BLaER1 treated with 17β-estradiol and CSF1 and Interleukin-3, amounts not matched to agents 10 nM and 100 nM (cell line): ENCODE results near the gene AWAT2.
A peak's percentile ranks its signal among the peaks of the same experiment; 100 is the strongest.

Experiments
- H3K27ac ChIP-seq, 11 experiments: shearing (Covaris generic); formaldehyde crosslinking; 2 replicates each; pipeline ENCODE4 v1.8.1; 2022
- H3K27me3 ChIP-seq, 11 experiments: shearing (Covaris generic); formaldehyde crosslinking; 2 replicates each; pipeline ENCODE4 v1.8.1; 2022
- H3K36me3 ChIP-seq, 11 experiments: shearing (Covaris generic); formaldehyde crosslinking; 2 replicates each; pipeline ENCODE4 v1.8.1; 2022
- H3K4me1 ChIP-seq, 10 experiments: shearing (Covaris generic); formaldehyde crosslinking; 2 replicates each; pipeline ENCODE4 v1.8.1; 2022
- H3K4me2 ChIP-seq, 11 experiments: shearing (Covaris generic); formaldehyde crosslinking; 2 replicates each; pipeline ENCODE4 v1.8.1; 2022
- H3K4me3 ChIP-seq, 10 experiments: shearing (Covaris generic); formaldehyde crosslinking; 2 replicates each; pipeline ENCODE4 v1.8.1; 2022
- H3K9ac ChIP-seq, 11 experiments: shearing (Covaris generic); formaldehyde crosslinking; 2 replicates each; pipeline ENCODE4 v1.8.1; 2022
- H3K9me3 ChIP-seq, 11 experiments: shearing (Covaris generic); formaldehyde crosslinking; replicated peaks in 1 of 11; 2 replicates each; pipeline ENCODE4 v1.8.1; 2022
- H4K20me1 ChIP-seq, 11 experiments: shearing (Covaris generic); formaldehyde crosslinking; 2 replicates each; pipeline ENCODE4 v1.8.1; 2022
- Cebpa-rat ChIP-seq, 11 experiments: shearing (Covaris generic); IDR thresholded peaks; 2 replicates each; pipeline ENCODE4 v1.8.1; 2022

The AWAT2 gene

GRCh38 chrX:70033348-70034051, 16.2 kb downstream of the AWAT2 start:
- Histone ChIP-seq H3K27me3 (peaks cover 48 to 99% (median 90%) of the 10 kb centered on the region in 11 experiments), H3K9ac (no peak overlapping the region), H3K4me2 (peak overlapping the region in 8 of 11 experiments; percentile 9 to 66 (median 58); a peak in 15 of 22 replicates), H4K20me1 (peaks cover 0 to 32% (median 0%) of the 10 kb centered on the region in 11 experiments; a peak in 6 of 22 replicates), H3K36me3 (no peaks in the 10 kb centered on the region), H3K4me1 (peaks cover 0 to 49% (median 23%) of the 10 kb centered on the region in 10 experiments; a peak in 13 of 20 replicates), H3K4me3 (no peak overlapping the region), H3K9me3 (no peaks in the 10 kb centered on the region), H3K27ac (no peak overlapping the region)
- no peak for TF ChIP-seq Cebpa-rat (IDR thresholded peaks at IDR 0.05)

- Histone ChIP-seq H3K9me3 (no peaks in the 10 kb centered on the region), H3K27ac (no peak overlapping the region), H4K20me1 (peaks cover 0 to 32% (median 0%) of the 10 kb centered on the region in 11 experiments; a peak in 6 of 22 replicates), H3K4me1 (peaks cover 0 to 49% (median 23%) of the 10 kb centered on the region in 10 experiments; a peak in 13 of 20 replicates), H3K9ac (no peak overlapping the region), H3K27me3 (peaks cover 55 to 99% (median 90%) of the 10 kb centered on the region in 11 experiments), H3K4me2 (peak overlapping the region in 4 of 11 experiments; percentile 3 to 60 (median 42); a peak in 6 of 22 replicates), H3K4me3 (no peak overlapping the region), H3K36me3 (no peaks in the 10 kb centered on the region)
- TF ChIP-seq Cebpa-rat (IDR thresholded peaks at IDR 0.05) = no peak
Measured at GRCh38 chrX:70032792-70033191, 16.9 kb downstream of the AWAT2 start.

GRCh38 chrX:70030301-70030767, 19.4 kb downstream of the AWAT2 start:
- Histone ChIP-seq H3K9me3 (no peaks in the 10 kb centered on the region), H3K27me3 (peaks cover 67 to 99% (median 90%) of the 10 kb centered on the region in 11 experiments), H3K9ac (no peak overlapping the region), H3K4me3 (no peak overlapping the region), H3K27ac (no peak overlapping the region), H3K4me2 (no peak overlapping the region), H4K20me1 (peaks cover 0 to 27% (median 0%) of the 10 kb centered on the region in 11 experiments; a peak in 4 of 22 replicates), H3K36me3 (no peaks in the 10 kb centered on the region), H3K4me1 (peaks cover 14 to 53% (median 35%) of the 10 kb centered on the region in 10 experiments)
- no peak for TF ChIP-seq Cebpa-rat (IDR thresholded peaks at IDR 0.05)

GRCh38 chrX:70029863-70030262, 19.9 kb downstream of the AWAT2 start:
- H3K4me3 ChIP-seq = no peak overlapping the region
- H3K4me1 ChIP-seq = peaks cover 14 to 51% (median 35%) of the 10 kb centered on the region in 10 experiments
- H3K36me3 ChIP-seq = no peaks in the 10 kb centered on the region
- no peak overlapping the region for H3K4me2 ChIP-seq
- H4K20me1 ChIP-seq = peaks cover 0 to 27% (median 0%) of the 10 kb centered on the region in 11 experiments; a peak in 4 of 22 replicates
- H3K9ac ChIP-seq = no peak overlapping the region
- TF ChIP-seq Cebpa-rat (IDR thresholded peaks at IDR 0.05) = no peak
- no peak overlapping the region for H3K27ac ChIP-seq
- H3K27me3 ChIP-seq = peaks cover 72 to 99% (median 90%) of the 10 kb centered on the region in 11 experiments
- H3K9me3 ChIP-seq = no peaks in the 10 kb centered on the region

GRCh38 chrX:70026851-70027200, 22.9 kb downstream of the AWAT2 start:
- Histone ChIP-seq H3K4me2 (peak overlapping the region in 5 of 11 experiments; percentile 40 to 65 (median 57); a peak in 8 of 22 replicates), H3K27me3 (peaks cover 86 to 100% (median 99%) of the 10 kb centered on the region in 11 experiments), H3K9me3 (no peaks in the 10 kb centered on the region), H4K20me1 (peaks cover 0 to 16% (median 0%) of the 10 kb centered on the region in 11 experiments; a peak in 4 of 22 replicates), H3K27ac (no peak overlapping the region), H3K9ac (no peak overlapping the region), H3K4me3 (no peak overlapping the region), H3K4me1 (peaks cover 14 to 23% (median 17%) of the 10 kb centered on the region in 10 experiments; a peak in 19 of 20 replicates), H3K36me3 (no peaks in the 10 kb centered on the region)
- TF ChIP-seq Cebpa-rat (IDR thresholded peaks at IDR 0.05) = no peak

- Histone ChIP-seq H4K20me1 (peaks cover 0 to 15% (median 0%) of the 10 kb centered on the region in 11 experiments; a peak in 4 of 22 replicates), H3K27me3 (peaks cover 86 to 100% (median 99%) of the 10 kb centered on the region in 11 experiments), H3K36me3 (no peaks in the 10 kb centered on the region), H3K9me3 (no peaks in the 10 kb centered on the region), H3K4me1 (peaks cover 12 to 19% (median 17%) of the 10 kb centered on the region in 10 experiments; a peak in 19 of 20 replicates), H3K27ac (no peak overlapping the region), H3K9ac (no peak overlapping the region), H3K4me2 (peak overlapping the region; percentile 10 to 71 (median 47); a peak in 20 of 22 replicates), H3K4me3 (no peak overlapping the region)
- no peak for TF ChIP-seq Cebpa-rat (IDR thresholded peaks at IDR 0.05)
Measured at GRCh38 chrX:70026112-70026850, 23.5 kb downstream of the AWAT2 start.

GRCh38 chrX:70025464-70025863, 24.3 kb downstream of the AWAT2 start:
- no peak overlapping the region for H3K9ac ChIP-seq
- no peaks in the 10 kb centered on the region for H3K9me3 ChIP-seq
- no peak for TF ChIP-seq Cebpa-rat (IDR thresholded peaks at IDR 0.05)
- H3K4me1 ChIP-seq = peaks cover 10 to 19% (median 16%) of the 10 kb centered on the region in 10 experiments; a peak in 19 of 20 replicates
- peak overlapping the region; percentile 10 to 71 (median 47); a peak in 19 of 22 replicates for H3K4me2 ChIP-seq
- no peak overlapping the region for H3K4me3 ChIP-seq
- no peak overlapping the region for H3K27ac ChIP-seq
- H3K27me3 ChIP-seq = peaks cover 89 to 98% (median 96%) of the 10 kb centered on the region in 11 experiments
- peaks cover 0 to 15% (median 0%) of the 10 kb centered on the region in 11 experiments; a peak in 4 of 22 replicates for H4K20me1 ChIP-seq
- no peaks in the 10 kb centered on the region for H3K36me3 ChIP-seq

- no peak for TF ChIP-seq Cebpa-rat (IDR thresholded peaks at IDR 0.05)
- H3K9me3 ChIP-seq = peaks cover 9 to 21% (median 17%) of the 10 kb centered on the region in 11 experiments; a peak in 19 of 22 replicates
- peaks cover 0 to 6% (median 0%) of the 10 kb centered on the region in 11 experiments; a peak in 3 of 22 replicates for H4K20me1 ChIP-seq
- peaks cover 78 to 91% (median 86%) of the 10 kb centered on the region in 11 experiments for H3K27me3 ChIP-seq
- H3K4me2 ChIP-seq = no peak overlapping the region
- H3K27ac ChIP-seq = no peak overlapping the region
- no peak overlapping the region for H3K4me3 ChIP-seq
- H3K4me1 ChIP-seq = peaks cover 10 to 19% (median 16%) of the 10 kb centered on the region in 10 experiments; a peak in 19 of 20 replicates
- no peak overlapping the region for H3K9ac ChIP-seq
- no peaks in the 10 kb centered on the region for H3K36me3 ChIP-seq
Measured at GRCh38 chrX:70022616-70023015, 27.1 kb downstream of the AWAT2 start.
